Activated T-cell treated with anti-CD3 and anti-CD28 coated beads, Interleukin-2, amount 50 U/mL, for 48 hours (primary cell): ENCODE measurements around the gene DCLK1.
"Not testable (repeated sequence)": the region's sequence is repeated elsewhere in the genome, so short reads cannot be mapped to it uniquely, and the experiment has no call there.

Experiments used
- DNase-seq, 2 experiments: peaks; one replicate each; pipeline ENCODE4 v3.0.0-alpha.2; 2020

DCLK1 gene

GRCh38 chr13:36031490-36031889, 99.7 kb downstream of the DCLK1 start:
- no peak for DNase-seq

- DNase-seq, result no peak
Measured at GRCh38 chr13:36030670-36031331, 100.4 kb downstream of the DCLK1 start.

GRCh38 chr13:36029166-36029565, 102.0 kb downstream of the DCLK1 start:
- no peak for DNase-seq

- DNase-seq, result no peak
Measured at GRCh38 chr13:36028359-36029025, 102.7 kb downstream of the DCLK1 start.

- DNase-seq, result no peak
Measured at GRCh38 chr13:36026531-36026930, 104.7 kb downstream of the DCLK1 start.

- DNase-seq, result no peak
Measured at GRCh38 chr13:36014763-36015162, 116.4 kb downstream of the DCLK1 start.

GRCh38 chr13:36006894-36007675, 124.1 kb downstream of the DCLK1 start:
- DNase-seq, result no peak

- no peak for DNase-seq
Measured at GRCh38 chr13:36006347-36006746, 124.8 kb downstream of the DCLK1 start.

GRCh38 chr13:36001561-36001960, 129.6 kb downstream of the DCLK1 start:
- no peak for DNase-seq

- no peak for DNase-seq
Measured at GRCh38 chr13:36000028-36000427, 131.2 kb downstream of the DCLK1 start.

GRCh38 chr13:35996360-35996759, 134.8 kb downstream of the DCLK1 start:
- DNase-seq, result no peak

GRCh38 chr13:35995136-35995535, 136.0 kb downstream of the DCLK1 start:
- DNase-seq, result no peak

GRCh38 chr13:35994131-35994966, 136.8 kb downstream of the DCLK1 start:
- DNase-seq, result no peak

GRCh38 chr13:35993686-35994085, 137.5 kb downstream of the DCLK1 start:
- DNase-seq, result no peak

GRCh38 chr13:35992964-35993363, 138.2 kb downstream of the DCLK1 start:
- DNase-seq, result no peak

GRCh38 chr13:35990196-35990595, 141.0 kb downstream of the DCLK1 start:
- no peak for DNase-seq

GRCh38 chr13:35988648-35989081, 142.5 kb downstream of the DCLK1 start:
- no peak for DNase-seq

- no peak for DNase-seq
Measured at GRCh38 chr13:35987572-35988513, 143.3 kb downstream of the DCLK1 start.

GRCh38 chr13:35984776-35985453, 146.3 kb downstream of the DCLK1 start:
- DNase-seq, result no peak

- DNase-seq, result no peak
Measured at GRCh38 chr13:35984287-35984686, 146.9 kb downstream of the DCLK1 start.

GRCh38 chr13:35983703-35984102, 147.5 kb downstream of the DCLK1 start:
- not testable (repeated sequence) for DNase-seq
